PFSK-1 (cell line): ENCODE data around the gene PTH2R.

ENCODE experiments used
- FOXP2 ChIP-seq: optimal IDR thresholded peaks from 2 replicates; pipeline ENCODE3; 2011; ENCODE audit warnings: borderline replicate concordance, control low read depth, inconsistent platforms; ENCODE audit not compliant: insufficient read depth; ENCODE audit errors: extremely low read length, extremely low read depth
- POLR2AphosphoS5 ChIP-seq: IDR thresholded peaks from 2 replicates; pipeline ENCODE4 v1.6.1; 2012; ENCODE audit warnings: low read depth, mild to moderate bottlenecking, control low read depth, low read length, moderate library complexity
- REST ChIP-seq, 2 experiments: IDR thresholded peaks; 2 replicates each; pipeline versions ENCODE4 v1.6.1 to v1.8.0; 2011 to 2012; ENCODE audit warnings: low read depth in 2 of 2, low read length in 2 of 2, control low read depth in 1 of 2, inconsistent platforms in 1 of 2, mild to moderate bottlenecking in 1 of 2, moderate library complexity in 1 of 2; ENCODE audit not compliant: insufficient read depth in 1 of 2
- SIN3A ChIP-seq: IDR thresholded peaks from 2 replicates; pipeline ENCODE4 v1.6.1; 2012; ENCODE audit warnings: mild to moderate bottlenecking, low read length, moderate library complexity, borderline replicate concordance; ENCODE audit not compliant: insufficient read depth
- TAF1 ChIP-seq: IDR thresholded peaks from 2 replicates; pipeline ENCODE4 v1.6.1; 2012; ENCODE audit warnings: low read length, control low read depth, borderline replicate concordance; ENCODE audit not compliant: insufficient read depth

The PTH2R gene

DNA sequence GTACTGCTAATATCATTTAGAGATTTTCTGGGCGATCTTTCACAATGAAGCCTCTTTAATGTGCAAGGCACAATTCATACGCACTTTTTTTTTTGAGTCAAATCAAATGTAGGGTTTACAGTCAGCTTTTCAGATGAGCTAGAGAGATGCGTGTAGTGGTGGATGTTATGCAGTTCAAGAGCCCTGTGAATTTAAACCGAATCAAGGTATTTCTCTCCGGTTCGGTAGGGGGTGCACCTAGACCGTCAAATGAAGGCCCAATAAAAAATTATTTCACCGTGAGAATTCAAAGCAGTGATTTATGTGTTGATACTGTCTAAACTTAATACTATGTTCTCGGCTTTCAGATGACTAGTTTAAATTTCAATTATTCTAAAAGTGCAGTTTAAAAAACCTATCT, 1.1 kb downstream of the PTH2R start:
- TF ChIP-seq POLR2AphosphoS5 (no peak), REST (IDR thresholded peaks at IDR 0.05; ENCODE audit: insufficient read depth in 1 of 2, low read depth in 2 of 2, low read length in 2 of 2) (no peak), FOXP2 (no peak), SIN3A (no peak)

DNA sequence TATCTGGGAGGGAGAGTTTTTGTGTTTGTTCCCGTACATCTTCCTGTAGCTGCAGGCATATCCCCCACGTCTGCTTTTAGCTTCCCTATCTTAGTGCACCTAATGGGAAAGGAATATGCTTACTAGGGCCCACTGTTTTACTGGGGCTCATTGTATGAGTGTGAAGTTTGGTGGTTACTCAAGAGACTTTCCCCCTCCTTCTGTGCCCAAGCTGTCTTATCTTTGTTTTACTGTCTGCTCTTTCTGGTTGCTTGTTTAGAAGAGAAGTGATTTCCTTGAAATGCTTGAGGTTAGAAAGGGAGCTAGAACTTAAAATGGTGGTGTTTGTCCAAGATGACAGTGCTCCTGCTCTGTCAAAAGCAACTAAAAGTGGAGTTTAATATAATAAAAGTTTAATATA, 7.3 kb downstream of the PTH2R start:
- TF ChIP-seq FOXP2 (no peak), POLR2AphosphoS5 (no peak), TAF1 (no peak)

- TF ChIP-seq POLR2AphosphoS5 (no peak), SIN3A (no peak), FOXP2 (no peak), TAF1 (no peak), REST (IDR thresholded peaks at IDR 0.05; ENCODE audit: insufficient read depth in 1 of 2, low read depth in 2 of 2, low read length in 2 of 2) (no peak)
Observed at GRCh38 chr2:208415255-208415654, 8.7 kb downstream of the PTH2R start.

DNA sequence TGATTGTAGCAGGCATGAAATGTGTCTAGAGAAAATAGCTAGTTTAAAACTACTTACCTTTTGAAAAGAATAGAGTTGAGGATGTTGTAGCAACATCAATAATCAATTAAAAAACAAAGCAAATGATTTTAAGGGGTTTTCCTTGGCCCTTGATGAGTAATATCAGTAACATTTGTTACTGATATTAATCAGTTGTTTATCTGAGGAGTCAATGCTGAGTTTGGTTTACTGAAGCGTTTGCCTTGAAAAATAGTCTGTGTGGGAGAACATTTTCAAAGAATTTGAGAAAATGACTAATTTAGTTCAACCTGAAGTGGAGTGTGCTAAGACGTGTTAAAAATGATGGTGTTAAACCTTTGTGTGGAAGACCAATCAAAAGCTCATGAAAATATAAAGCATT, 9.3 kb downstream of the PTH2R start:
- TF ChIP-seq TAF1 (no peak), REST (IDR thresholded peaks at IDR 0.05; ENCODE audit: insufficient read depth in 1 of 2, low read depth in 2 of 2, low read length in 2 of 2) (no peak), SIN3A (no peak), FOXP2 (no peak), POLR2AphosphoS5 (no peak)

- TF ChIP-seq POLR2AphosphoS5, result no peak
- TF ChIP-seq SIN3A, result no peak
Observed at GRCh38 chr2:208426412-208427045, 19.9 kb downstream of the PTH2R start.

- TF ChIP-seq REST (IDR thresholded peaks at IDR 0.05; ENCODE audit: insufficient read depth in 1 of 2, low read depth in 2 of 2, low read length in 2 of 2) (no peak), POLR2AphosphoS5 (no peak), FOXP2 (no peak), SIN3A (no peak), TAF1 (no peak)
Observed at GRCh38 chr2:208437755-208438154, 31.2 kb downstream of the PTH2R start.
